Stimulated activated CD4-positive, alpha-beta T cell treated with anti-CD3 and anti-CD28 coated beads, Interleukin-4, amount 100 ng/mL, for 48 hours (primary cell): ENCODE measurements around the gene GOLGA8M.
"Not testable (repeated sequence)": the region's sequence is repeated elsewhere in the genome, so short reads cannot be mapped to it uniquely, and the experiment has no call there.

ENCODE experiments used
- DNase-seq, 2 donors: peaks; one replicate each; pipeline ENCODE4 v3.0.0-alpha.2; 2020; ENCODE audit warnings: low read depth in 2 of 2

The GOLGA8M gene

DNA sequence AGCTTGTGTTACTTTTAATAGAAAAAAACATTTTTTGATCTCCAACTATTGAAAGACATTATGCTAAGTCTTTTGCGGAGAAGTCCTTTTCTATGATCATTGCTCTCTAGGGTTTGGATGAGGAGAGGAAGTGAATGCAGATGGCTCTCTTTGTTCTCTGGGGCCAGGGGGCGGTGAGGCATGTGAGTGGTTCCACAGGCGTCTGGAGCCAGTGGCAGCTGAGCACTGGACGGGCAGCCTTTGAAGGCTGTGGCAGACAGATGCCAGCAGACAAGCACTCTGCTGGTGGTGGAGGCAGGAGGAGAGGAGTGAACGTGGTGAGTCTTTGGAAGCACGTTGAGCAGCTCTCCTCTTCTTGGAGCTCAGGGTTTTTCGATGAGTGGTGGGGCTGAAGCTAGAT lies 51.5 kb downstream of the GOLGA8M start:
- DNase-seq, result not testable (repeated sequence)

DNA sequence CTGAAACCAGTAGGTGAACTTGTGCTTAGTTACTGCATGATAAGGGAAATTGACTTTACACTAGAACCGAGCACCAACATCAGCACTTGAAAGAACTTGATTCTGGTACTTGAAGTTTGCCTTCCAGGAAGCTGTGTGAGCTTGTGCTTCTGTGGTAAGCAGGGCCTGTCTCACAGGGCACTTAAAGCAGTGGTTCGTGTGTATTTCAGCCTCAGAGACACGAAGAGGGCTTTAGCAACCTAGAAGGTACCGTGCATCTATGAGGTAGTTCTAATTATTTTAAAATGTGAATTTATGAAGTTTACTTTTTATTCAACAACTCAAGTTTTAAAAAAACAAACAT lies 56.2 kb downstream of the GOLGA8M start:
- DNase-seq, result not testable (repeated sequence)

DNA sequence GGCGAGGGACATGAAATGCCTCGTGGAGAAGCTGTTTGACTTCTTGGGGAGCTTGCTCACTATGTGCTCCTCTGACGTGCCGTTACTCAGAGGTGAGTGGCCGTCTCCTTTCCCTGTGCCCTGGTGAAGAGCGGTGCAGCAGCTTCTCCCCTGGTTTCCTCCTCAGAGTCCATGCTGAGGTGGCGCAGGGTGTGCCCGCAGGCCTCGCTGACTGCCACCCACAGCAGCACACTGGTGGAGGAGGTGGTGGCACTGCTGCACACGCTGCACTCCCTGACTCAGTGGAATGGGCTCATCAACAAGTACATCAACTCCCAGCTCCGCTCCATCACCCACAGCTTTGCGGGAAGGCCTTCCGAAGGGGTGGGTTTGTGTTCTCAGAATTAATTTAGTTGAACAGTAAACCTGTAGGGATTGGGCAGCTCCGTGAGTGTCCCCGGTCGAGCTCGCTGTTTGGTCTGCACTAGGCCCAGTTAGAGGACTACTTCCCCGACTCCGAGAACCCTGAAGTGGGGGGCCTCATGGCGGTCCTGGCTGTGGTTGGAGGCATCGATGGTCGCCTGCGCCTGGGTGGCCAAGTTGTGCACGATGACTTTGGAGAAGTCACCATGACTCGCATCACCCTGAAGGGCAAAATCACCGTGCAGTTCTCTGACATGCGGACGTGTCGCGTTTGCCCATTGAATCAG lies 56.7 kb downstream of the GOLGA8M start:
- DNase-seq, result not testable (repeated sequence)

DNA sequence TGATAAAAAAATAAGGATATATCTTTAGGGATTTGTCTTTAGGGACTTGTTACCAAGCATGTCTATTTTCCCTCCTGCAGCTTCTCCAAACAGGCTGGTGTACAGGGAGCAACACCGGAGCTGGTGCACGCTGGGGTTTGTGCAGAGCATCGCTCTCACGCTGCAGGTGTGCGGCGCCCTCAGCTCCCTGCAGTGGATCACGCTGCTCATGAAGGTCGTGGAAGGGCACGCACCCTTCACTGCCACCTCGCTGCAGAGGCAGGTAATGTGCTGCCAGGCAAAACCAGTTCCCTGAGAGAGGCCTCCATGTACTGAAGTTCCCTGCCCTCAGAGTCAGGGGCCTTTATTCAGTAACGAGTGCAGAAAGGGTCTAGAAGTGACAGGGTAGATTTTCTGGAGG lies 58.0 kb downstream of the GOLGA8M start:
- DNase-seq, result not testable (repeated sequence)

DNA sequence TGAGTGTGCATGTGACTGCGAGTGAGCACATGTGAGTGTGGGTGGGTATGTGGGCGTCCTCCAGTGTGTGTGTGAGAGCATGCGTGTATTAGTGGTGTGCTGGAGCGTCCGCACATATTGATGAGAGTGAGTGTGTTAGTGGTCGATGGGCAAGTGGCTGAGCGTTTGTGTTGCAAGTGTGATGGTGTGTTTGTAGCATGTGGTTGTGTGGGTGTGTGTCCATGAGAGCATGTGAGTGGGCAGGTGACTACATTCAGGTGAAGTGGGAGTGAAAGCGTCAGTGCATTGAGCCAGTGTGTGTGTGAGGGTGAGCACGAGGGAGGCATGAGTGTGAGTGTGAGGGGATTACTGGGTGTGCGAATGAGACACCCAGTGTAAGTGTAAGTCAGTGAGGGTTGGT lies 59.7 kb downstream of the GOLGA8M start:
- not testable (repeated sequence) for DNase-seq
